HG03103 (cell line): ENCODE results near the gene GPR137.
A peak's percentile ranks its signal among the peaks of the same experiment; 100 is the strongest.

Source experiments
- ATAC-seq: cut with Tn5 transposase; IDR thresholded peaks from one replicate; pipeline ENCODE4 v1.9.1; 2021; ENCODE audit warnings: low read depth; ENCODE audit not compliant: unreplicated experiment

Gene GPR137

DNA sequence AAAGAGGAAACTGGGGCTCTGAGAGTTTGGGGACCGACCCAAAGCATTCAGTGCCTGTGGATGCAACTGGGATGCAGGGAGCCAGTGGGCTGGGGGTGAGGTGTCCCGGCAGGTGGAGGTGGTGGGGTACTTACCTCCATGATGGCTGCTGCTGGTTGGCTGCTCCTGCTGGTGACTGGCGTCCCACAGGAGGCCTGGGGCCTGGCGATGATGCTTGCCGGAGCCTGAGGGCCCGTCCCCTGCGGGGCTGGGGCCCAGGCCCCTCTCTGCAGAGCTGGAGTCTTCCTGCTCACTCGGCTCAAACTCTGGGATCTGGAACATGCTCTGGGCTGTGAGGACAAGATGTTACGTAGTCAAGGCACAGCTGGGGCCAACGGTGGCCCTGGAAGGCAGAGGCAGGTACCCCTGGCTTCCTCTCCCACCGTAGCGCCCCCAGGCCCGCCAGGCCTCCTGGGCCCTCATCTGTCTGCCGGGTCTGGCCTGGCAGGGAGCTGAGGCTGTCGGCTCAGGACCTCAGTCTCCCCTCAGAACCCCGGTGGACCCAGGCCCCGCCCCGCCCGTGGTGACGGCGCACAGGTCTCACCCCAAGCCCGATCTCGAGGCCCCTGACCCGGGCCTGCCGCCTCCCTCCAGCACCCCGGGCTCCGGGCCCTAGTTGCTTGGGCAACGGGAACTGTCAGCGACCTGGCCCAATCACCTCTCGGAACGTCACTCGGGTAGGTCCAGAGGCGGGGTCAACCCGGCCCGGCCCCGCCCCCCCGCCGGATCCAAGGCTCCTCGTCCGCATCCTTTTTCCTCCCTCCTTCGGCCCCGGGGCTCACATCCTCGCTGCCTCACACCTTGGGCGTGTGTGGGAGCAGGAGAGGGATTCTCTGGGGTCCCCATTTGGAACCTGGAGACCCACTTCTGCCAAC, 1.3 kb upstream of the GPR137 start, which contains the start of gene BAD:
Gene BAD (minus strand): TSS at position 618 of the 914 bp plus-strand sequence. CDS start 297 bp downstream, at position 321.
- peak; percentile 47 for ATAC-seq

DNA sequence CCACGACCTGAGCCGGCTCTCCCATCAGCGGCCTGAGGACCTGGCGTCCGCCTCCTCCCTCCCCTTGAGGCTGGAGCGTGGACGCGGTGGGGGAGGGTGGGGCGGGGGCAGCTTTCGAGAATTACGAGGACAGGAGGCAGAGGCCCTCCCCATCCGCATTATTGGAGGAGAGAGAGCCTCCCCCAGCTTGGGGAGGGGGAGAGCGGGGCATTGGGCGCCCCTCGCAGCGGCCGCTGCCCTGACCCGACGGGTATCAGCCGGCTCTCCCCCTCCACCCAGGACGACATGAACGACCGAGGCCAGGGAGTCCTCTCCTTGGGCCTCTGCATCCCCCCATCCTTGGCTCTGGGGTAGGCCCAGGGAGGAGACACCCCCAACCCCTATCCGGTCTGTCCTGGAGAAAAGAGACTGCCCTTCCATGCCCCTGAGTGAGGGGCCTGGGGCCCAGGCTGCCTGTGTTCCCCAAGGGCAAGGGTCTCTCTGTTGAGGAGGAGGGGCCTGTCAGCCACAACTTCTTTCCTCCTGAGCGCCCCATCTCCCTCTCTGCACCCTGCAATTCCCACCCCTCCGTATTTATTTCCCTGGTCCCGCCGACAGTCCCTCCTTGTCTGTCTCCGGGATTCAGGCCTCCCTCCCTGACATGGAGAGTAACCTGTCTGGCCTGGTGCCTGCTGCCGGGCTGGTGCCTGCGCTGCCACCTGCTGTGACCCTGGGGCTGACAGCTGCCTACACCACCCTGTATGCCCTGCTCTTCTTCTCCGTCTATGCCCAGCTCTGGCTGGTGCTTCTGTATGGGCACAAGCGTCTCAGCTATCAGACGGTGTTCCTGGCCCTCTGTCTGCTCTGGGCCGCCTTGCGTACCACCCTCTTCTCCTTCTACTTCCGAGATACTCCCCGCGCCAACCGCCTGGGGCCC, 495 bp downstream of the GPR137 start:
- ATAC-seq: no peak

DNA sequence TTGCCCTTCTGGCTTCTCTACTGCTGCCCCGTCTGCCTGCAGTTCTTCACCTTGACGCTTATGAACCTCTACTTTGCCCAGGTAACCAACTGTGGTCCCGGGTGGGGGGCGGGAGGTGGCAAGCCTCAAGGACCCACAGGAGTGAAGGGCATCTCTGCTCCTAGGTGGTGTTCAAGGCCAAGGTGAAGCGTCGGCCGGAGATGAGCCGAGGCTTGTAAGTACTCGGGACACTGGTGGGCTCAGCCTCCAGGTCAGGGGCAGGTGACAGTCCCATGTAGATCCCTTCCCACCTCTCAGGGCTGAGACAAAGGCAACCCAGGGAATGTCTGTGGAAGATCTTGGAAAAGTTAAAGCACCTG, 1.1 kb downstream of the GPR137 start:
- no peak for ATAC-seq

DNA sequence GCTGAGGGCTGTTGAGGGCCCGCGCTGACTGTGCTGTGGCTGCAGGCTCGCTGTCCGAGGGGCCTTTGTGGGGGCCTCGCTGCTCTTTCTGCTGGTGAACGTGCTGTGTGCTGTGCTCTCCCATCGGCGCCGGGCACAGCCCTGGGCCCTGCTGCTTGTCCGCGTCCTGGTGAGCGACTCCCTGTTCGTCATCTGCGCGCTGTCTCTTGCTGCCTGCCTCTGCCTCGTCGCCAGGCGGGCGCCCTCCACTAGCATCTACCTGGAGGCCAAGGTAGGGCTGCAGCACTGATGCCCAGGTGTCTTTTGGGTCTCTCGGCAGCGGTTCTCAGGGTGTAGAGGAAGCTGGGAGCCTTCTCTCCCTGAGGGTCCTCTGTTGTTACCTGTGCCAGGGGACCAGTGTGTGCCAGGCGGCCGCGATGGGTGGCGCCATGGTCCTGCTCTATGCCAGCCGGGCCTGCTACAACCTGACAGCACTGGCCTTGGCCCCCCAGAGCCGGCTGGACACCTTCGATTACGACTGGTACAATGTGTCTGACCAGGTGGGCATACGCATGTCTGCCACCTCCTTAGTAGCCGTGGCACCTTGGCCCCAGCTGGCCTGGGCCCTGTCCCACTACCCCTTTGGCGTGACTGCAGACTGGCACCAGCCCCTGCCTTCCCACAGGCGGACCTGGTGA, 2.2 kb downstream of the GPR137 start:
- no peak for ATAC-seq

DNA sequence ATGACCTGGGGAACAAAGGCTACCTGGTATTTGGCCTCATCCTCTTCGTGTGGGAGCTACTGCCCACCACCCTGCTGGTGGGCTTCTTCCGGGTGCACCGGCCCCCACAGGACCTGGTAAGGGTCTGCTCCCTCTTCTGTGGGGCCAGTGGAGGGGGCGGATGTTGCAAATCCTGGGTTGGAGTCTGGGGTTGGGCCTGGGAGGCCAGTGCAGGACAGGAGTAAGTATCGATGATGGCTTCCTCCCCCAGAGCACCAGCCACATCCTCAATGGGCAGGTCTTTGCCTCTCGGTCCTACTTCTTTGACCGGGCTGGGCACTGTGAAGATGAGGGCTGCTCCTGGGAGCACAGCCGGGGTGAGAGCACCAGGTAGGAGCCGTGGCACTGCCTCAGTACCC, 2.7 kb downstream of the GPR137 start:
- no peak for ATAC-seq

DNA sequence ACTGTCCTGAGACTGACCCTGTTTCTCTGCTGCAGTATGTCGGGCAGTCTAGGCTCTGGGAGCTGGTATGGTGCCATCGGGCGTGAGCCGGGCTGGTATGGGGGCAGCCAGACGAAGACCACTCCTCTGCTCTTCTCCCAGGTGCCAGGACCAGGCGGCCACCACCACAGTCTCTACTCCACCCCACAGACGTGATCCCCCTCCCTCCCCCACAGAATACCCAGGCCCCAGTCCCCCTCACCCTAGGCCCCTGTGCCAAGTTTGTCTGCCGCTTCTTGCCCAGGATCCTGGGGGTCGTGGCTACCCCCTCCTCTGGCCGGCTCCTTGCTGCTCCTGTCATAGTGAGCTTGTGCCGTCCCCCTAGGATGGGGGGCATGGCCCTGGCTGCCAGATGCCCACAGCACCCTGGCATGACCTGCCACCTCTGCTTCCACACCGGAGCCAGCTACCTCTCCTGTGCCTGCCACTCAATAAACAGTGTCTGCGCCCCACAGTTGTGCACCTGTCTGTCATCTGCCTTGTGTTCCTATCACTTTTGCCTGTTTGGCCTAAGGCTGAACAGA, 3.4 kb downstream of the GPR137 start:
- ATAC-seq: no peak

DNA sequence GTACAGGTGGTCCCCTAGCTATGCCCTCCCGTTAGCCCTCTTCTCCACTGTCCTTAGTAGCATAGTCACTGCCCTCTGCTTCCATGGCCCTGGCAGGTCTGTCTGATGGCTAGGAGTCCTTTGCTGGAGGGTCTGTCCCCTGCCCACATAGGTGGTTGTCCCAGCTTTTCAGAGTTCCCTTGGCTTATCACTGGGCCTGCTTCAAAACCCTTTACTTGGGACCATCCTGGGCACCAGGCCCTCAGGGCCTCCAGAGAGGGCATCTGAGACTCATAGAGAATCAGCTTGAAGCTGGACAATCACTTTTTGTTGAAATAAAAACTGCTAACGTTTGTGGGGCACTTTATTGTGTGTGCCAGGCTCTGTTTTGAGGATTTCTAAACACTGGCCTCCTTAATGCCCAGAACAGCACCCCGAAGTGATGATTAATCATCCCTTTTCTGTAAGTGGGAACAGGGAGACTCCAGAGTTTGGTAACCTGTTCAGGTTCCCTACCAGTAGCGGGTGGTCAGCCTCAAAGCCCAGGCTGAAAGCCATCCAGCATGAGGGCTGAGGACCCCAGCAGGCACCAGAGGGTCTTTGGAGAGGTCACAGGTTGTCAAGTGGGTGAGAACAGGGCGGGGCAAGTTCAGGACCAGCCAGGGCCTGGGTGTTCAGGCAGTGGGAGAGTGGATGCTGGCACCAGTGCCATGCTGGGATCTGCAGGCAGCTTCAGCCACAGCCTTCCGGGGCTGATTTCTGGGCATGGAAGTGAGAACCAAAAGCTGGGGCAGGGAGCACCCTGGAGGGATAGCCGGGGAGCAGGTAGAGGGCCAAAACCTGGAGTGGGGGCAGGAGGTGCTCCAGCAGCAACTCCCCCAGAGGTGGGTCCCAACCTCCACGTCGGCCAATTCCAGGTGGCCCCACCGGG, 5.0 kb downstream of the GPR137 start:
- no peak for ATAC-seq

DNA sequence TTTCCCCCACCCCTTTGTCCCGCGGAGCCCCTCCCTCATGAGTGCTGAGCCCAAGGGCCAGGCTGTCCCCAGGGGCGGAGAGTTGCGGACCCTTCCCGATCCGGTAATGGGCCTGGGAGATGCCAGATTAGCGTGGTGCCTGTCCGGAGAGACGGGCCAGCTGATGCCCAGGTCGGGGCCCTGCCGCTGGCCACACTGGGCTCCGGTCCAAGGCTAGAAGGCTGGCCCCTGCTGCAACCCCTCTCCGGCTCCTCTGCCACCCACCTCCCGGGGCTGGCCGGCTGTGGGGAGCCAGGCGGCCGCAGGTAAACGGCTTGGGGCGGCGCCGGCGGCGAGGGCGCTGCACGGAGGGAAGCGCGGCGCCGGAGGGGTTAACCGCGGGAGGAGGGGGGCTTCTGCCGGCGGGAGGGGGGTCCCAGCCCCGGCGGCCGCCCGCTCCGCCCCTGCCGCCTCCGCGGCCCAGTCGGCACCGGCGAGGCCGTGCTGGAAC, 5.7 kb downstream of the GPR137 start, which contains the start of gene KCNK4:
Gene KCNK4 (plus strand): TSS at position 41 of the 490 bp plus-strand sequence. CDS start 1,717 bp downstream, outside the sequence.
- no peak for ATAC-seq

DNA sequence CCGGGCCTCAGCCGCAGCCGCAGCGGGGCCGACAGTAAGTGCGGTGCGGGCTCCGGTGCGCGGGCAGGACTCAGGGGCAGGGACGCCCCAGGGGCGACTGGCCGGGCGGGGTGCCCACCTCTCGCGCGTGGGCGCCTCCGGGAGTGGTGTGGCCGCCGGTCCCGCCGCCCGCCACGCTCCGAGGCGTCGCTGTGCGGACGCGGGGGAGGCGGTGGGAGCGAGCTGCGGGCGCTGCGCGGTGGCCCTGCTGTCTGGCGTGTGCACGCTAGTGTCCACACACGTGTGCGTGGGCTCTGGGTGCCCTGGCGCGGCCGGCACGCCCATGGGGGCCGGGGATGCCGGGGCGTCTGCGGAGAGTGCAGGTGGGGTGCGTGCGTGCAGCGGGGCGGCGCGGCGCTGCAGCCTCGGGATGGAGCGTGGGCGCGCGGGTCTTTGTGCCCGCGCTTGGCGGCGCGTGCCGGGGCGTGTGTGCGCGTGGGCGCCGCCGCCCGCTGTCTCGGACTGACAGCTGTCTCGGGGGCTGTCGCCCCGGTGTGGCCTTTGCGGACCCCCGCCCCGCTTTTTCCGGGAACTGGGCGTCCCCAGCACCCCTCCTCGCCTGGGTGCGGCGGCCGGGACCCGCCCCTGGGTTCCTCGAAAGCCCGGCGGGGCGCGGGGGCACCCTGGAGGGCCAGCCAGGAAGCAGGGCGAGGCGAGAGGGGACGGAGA, 6.3 kb downstream of the GPR137 start:
- no peak for ATAC-seq

DNA sequence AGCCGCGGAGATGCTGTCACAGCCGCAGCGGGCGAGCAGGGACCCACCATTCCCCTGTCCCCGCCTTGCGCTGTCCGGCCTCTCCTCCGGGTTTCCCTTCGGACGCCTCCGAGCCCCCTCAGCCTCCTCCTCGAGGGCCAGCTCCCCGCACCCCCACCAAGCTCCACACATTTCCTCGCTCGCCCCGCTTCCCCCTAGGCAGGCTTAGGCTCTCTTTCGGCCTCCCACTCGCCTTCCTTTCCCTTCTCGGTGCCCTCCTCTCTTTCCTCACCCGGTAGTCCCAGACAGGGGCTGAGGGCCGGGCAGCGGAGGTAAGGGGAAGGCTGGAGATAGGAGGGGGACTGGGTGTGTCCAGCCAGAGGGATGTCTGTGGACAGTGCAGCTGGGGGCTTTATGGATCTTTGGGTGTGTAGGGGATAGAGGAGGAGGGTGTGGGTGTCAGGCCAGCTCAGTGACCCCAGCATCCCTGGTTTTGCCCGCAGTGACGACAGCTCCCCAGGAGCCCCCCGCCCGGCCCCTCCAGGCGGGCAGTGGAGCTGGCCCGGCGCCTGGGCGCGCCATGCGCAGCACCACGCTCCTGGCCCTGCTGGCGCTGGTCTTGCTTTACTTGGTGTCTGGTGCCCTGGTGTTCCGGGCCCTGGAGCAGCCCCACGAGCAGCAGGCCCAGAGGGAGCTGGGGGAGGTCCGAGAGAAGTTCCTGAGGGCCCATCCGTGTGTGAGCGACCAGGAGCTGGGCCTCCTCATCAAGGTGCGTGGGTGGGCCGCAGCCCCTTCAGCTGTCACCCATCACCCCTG, 7.0 kb downstream of the GPR137 start:
- ATAC-seq: no peak

DNA sequence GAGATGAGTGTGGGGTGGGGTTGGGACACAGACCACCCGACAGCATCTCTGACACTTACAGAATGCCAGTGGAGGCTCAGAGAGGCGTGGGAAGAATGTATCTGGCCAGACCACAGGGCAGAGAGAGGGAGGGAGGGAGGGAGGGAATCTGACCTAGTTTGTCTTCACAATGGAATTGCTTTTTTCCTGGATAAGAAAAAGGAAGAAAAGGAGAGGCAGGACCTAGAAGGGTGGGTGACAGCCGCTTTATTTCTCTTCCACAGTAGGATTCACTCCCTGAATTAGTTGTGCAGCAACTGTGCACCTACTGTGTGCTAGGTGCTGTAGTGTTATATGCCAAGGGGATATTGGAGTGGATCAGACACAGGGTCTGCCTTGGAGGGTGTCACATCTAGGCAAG, 9.1 kb downstream of the GPR137 start:
- no peak for ATAC-seq

DNA sequence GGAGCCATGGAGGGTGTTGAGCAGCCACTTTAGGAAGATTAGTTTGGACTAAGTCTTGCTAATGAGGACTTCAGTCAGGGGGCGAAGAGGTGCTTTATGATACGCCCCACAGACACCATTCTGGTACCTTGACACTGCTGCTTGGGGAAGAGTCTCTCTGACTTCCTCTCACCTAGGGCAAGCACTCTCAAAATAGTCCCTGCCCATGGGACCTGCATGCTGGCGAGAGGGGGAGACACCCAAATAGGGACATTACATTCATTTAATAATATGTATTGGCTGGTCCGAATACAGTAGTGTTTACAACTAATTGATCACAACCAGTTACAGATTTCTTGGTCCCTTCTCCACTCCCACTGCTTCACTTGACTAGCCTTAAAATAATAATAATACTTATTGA, 10.1 kb downstream of the GPR137 start:
- ATAC-seq: no peak

DNA sequence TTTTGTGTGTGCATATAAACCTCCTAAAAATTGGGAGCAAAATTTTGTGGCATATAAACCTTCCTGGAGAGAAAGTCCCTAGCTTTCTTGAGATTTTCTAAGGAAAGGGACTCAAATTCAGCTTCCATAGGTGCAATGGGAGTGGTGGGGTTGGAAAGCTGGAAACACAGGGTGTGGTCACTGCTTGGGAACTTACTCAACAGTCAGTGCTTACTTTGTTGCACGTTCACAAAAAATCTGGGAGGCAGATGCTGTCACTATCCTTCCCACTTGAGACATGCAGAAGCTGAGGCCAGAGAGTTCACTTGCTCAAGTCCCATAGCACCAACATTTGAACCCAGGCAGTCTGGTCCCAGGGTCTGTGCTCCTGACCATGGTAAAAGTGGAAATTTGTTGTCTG, 10.6 kb downstream of the GPR137 start:
- ATAC-seq: no peak

DNA sequence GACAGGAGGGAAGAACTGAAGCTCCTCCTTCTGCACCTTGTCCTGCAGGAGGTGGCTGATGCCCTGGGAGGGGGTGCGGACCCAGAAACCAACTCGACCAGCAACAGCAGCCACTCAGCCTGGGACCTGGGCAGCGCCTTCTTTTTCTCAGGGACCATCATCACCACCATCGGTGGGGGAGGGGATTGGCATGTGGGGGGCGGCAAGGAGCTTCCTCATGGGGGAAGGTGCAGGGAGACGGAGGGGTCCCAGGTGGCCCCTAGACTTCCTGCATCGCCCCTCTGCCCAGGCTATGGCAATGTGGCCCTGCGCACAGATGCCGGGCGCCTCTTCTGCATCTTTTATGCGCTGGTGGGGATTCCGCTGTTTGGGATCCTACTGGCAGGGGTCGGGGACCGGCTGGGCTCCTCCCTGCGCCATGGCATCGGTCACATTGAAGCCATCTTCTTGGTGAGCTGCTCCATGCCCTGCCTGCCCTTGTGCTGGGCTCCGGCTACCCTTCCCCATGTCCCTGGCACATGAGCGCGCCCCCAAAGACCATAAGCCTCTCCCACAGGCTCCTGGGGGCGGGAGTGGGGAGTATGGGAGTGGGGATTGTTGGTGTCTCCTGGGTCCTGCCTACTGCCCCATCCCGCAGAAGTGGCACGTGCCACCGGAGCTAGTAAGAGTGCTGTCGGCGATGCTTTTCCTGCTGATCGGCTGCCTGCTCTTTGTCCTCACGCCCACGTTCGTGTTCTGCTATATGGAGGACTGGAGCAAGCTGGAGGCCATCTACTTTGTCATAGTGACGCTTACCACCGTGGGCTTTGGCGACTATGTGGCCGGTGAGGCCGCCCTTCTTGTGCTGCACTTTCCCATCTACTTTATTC, 11.4 kb downstream of the GPR137 start:
- ATAC-seq: no peak

DNA sequence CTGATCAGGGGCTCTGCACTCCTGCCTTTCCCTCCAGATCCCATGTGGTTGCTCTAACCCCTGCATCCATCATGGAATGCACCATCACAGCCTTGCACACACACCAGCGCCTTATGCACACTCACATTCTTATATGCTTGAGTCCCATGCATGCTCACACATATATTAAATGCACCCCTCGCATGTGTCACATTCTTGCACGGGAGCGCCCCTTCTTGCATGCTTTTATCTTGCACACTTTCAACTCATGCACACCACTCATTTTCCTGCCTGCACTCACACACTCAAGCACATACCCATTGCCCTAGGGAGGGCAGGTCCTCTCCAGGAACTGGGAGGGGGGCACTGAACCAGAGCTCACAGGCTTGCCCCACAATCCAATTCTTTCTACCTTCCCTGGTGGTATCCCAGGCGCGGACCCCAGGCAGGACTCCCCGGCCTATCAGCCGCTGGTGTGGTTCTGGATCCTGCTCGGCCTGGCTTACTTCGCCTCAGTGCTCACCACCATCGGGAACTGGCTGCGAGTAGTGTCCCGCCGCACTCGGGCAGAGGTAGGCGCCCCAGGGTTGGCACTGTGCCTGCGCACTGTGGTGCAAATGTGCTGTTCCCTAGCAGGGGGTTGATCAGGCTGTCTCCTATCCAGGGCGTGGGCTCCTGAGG, 12.2 kb downstream of the GPR137 start:
- ATAC-seq: no peak
